Stimulated activated CD4-positive, alpha-beta T cell treated with anti-CD3 and anti-CD28 coated beads, TNF-alpha, amount 100 ng/mL, for 4 hours (primary cell): ENCODE results near the gene LEFTY1.
A peak's percentile ranks its signal among the peaks of the same experiment; 100 is the strongest.

ENCODE experiments used
- DNase-seq, 3 experiments: peaks; one replicate each; pipeline ENCODE4 v3.0.0-alpha.2; 2020; ENCODE audit warnings: low read depth in 3 of 3

The LEFTY1 gene

GRCh38 chr1:225873281-225873850 lies 15.6 kb downstream of the LEFTY1 start:
- no peak for DNase-seq

GRCh38 chr1:225872075-225872430 lies 16.9 kb downstream of the LEFTY1 start:
- DNase-seq, result no peak

GRCh38 chr1:225871359-225872074 lies 17.4 kb downstream of the LEFTY1 start:
- no peak for DNase-seq

- DNase-seq, result no peak
These were observed 18.0 kb downstream of the LEFTY1 start for GRCh38 chr1:225870911-225871310.

- DNase-seq, result no peak
These were observed 20.2 kb downstream of the LEFTY1 start for GRCh38 chr1:225868631-225869330.

GRCh38 chr1:225866981-225867380 lies 22.0 kb downstream of the LEFTY1 start:
- no peak for DNase-seq

GRCh38 chr1:225866061-225866837 lies 22.7 kb downstream of the LEFTY1 start:
- DNase-seq, result peak; percentile 50 to 63 (median 61)

GRCh38 chr1:225865514-225865913 lies 23.4 kb downstream of the LEFTY1 start:
- DNase-seq, result no peak

GRCh38 chr1:225863167-225863566 lies 25.8 kb downstream of the LEFTY1 start:
- no peak for DNase-seq

GRCh38 chr1:225862581-225862950 lies 26.4 kb downstream of the LEFTY1 start:
- no peak for DNase-seq

- no peak for DNase-seq
These were observed 26.9 kb downstream of the LEFTY1 start for GRCh38 chr1:225861834-225862580.

- no peak for DNase-seq
These were observed 28.0 kb downstream of the LEFTY1 start for GRCh38 chr1:225860876-225861441.

- DNase-seq, result no peak
These were observed 28.8 kb downstream of the LEFTY1 start for GRCh38 chr1:225860107-225860506.

GRCh38 chr1:225859151-225859550 lies 29.8 kb downstream of the LEFTY1 start:
- DNase-seq, result no peak

GRCh38 chr1:225857256-225857655 lies 31.7 kb downstream of the LEFTY1 start:
- DNase-seq, result no peak

- no peak for DNase-seq
These were observed 33.2 kb downstream of the LEFTY1 start for GRCh38 chr1:225855503-225856300.

GRCh38 chr1:225853441-225853840 lies 35.5 kb downstream of the LEFTY1 start:
- DNase-seq, result no peak

GRCh38 chr1:225852413-225853124 lies 36.4 kb downstream of the LEFTY1 start:
- no peak for DNase-seq

GRCh38 chr1:225851805-225852204 lies 37.1 kb downstream of the LEFTY1 start:
- no peak for DNase-seq

GRCh38 chr1:225850370-225850769 lies 38.6 kb downstream of the LEFTY1 start:
- no peak for DNase-seq
